SK-N-SH (cell line): ENCODE results near the gene ARL6IP4. TPM values are rescaled to one million over a fixed set of nuclear protein-coding genes. Genes with fewer than 3 reads are reported as not detected.

ENCODE experiments used
- CTCF ChIA-PET: fragments of 300-600, 350-600 bp; formaldehyde crosslinking; extraction: SDS; loops from one replicate; lab custom pipeline; 2021; lab: Yijun Ruan, JAX
- POLR2A ChIA-PET: fragments of 350-600 bp; sonication (Branson Sonifier 250); formaldehyde crosslinking; extraction: SDS; loops from one replicate; lab custom pipeline; 2020; ENCODE audit warnings: antibody characterized with exemption, inconsistent platforms; lab: Yijun Ruan, JAX
- DNase-seq: peaks from one replicate; pipeline ENCODE4 v3.0.0; 2012
- H2AFZ ChIP-seq: fragments of 200-600 bp; sonication (generic); 2 replicates; pipeline ENCODE4 v1.8.1; 2016; ENCODE audit warnings: antibody characterized with exemption, mild to moderate bottlenecking, low read depth
- H3F3A ChIP-seq: fragments of 200-600 bp; sonication (generic); replicated peaks from 2 replicates; pipeline ENCODE3; 2016; ENCODE audit warnings: antibody characterized with exemption, mild to moderate bottlenecking; ENCODE audit not compliant: insufficient read depth
- H3K27ac ChIP-seq, 2 experiments: fragments of 200-500 bp in 1 of 2; fragments of 200-600 bp in 1 of 2; sonication (Bioruptor generic) in 1 of 2; sonication (generic), shearing (Covaris generic) in 1 of 2; 2 replicates each; pipeline versions ENCODE4 v1.5.1 to v1.6.1; 2014 to 2016; ENCODE audit warnings: low read depth in 2 of 2, inconsistent platforms in 1 of 2, low read length in 1 of 2, mild to moderate bottlenecking in 1 of 2, mixed read lengths in 1 of 2
- H3K27me3 ChIP-seq: fragments of 200-600 bp; sonication (generic), shearing (Covaris generic); 2 replicates; pipeline ENCODE4 v1.6.1; 2016; ENCODE audit warnings: mixed run types; ENCODE audit not compliant: insufficient read depth
- H3K36me3 ChIP-seq, 2 experiments: fragments of 200-500 bp in 1 of 2; fragments of 200-600 bp in 1 of 2; sonication (Bioruptor generic) in 1 of 2; sonication (generic) in 1 of 2; replicated peaks in 1 of 2; 2 replicates each; pipeline versions ENCODE3 to v1.5.1; 2014 to 2016; ENCODE audit warnings: low read length in 1 of 2, mild to moderate bottlenecking in 1 of 2; ENCODE audit not compliant: insufficient read depth in 2 of 2, control insufficient read depth in 1 of 2
- H3K4me1 ChIP-seq, 2 experiments: fragments of 200-500 bp in 1 of 2; fragments of 200-600 bp in 1 of 2; sonication (Bioruptor generic) in 1 of 2; sonication (generic), shearing (Covaris generic) in 1 of 2; 2 replicates each; pipeline versions ENCODE4 v1.5.1 to v1.6.1; 2014 to 2016; ENCODE audit warnings: low read depth in 1 of 2, low read length in 1 of 2, mixed run types in 1 of 2; ENCODE audit not compliant: insufficient read depth in 2 of 2, control insufficient read depth in 1 of 2
- H3K4me2 ChIP-seq: fragments of 200-600 bp; sonication (generic), shearing (Covaris generic); 2 replicates; pipeline ENCODE4 v1.6.1; 2017; ENCODE audit warnings: mixed run types
- H3K4me3 ChIP-seq, 2 experiments: fragments of 200-500 bp in 1 of 2; fragments of 200-600 bp in 1 of 2; sonication (Bioruptor generic) in 1 of 2; sonication (generic), shearing (Covaris generic) in 1 of 2; 2 replicates each; pipeline versions ENCODE4 v1.5.1 to v1.8.1; 2014 to 2016; ENCODE audit warnings: low read depth in 2 of 2, inconsistent platforms in 1 of 2, low read length in 1 of 2, mild to moderate bottlenecking in 1 of 2, mixed read lengths in 1 of 2, moderate library complexity in 1 of 2
- H3K79me2 ChIP-seq: fragments of 200-600 bp; sonication (generic); 2 replicates; pipeline ENCODE4 v1.8.1; 2017; ENCODE audit warnings: mild to moderate bottlenecking; ENCODE audit not compliant: insufficient read depth
- H3K9ac ChIP-seq: fragments of 200-600 bp; sonication (generic); 2 replicates; pipeline ENCODE4 v1.6.1; 2017; ENCODE audit warnings: mixed run types
- H3K9me2 ChIP-seq: fragments of 200-600 bp; sonication (generic); 2 replicates; pipeline ENCODE4 v1.6.1; 2017; ENCODE audit warnings: mixed run types
- H3K9me3 ChIP-seq: fragments of 200-600 bp; sonication (generic); 2 replicates; pipeline ENCODE4 v1.6.1; 2017; ENCODE audit warnings: mixed run types, mild to moderate bottlenecking, moderate library complexity
- H4K20me1 ChIP-seq: fragments of 200-600 bp; sonication (generic); 2 replicates; pipeline ENCODE4 v1.6.1; 2017; ENCODE audit warnings: mild to moderate bottlenecking, mixed run types; ENCODE audit not compliant: insufficient read depth
- FOXM1 ChIP-seq: IDR thresholded peaks from 2 replicates; pipeline ENCODE4 v1.4.0; 2012; ENCODE audit warnings: low read depth, mild to moderate bottlenecking
- GABPA ChIP-seq: IDR thresholded peaks from 2 replicates; pipeline ENCODE4 v1.4.0; 2012; ENCODE audit warnings: low read depth, mild to moderate bottlenecking
- GATA2 ChIP-seq: sonication (generic); formaldehyde crosslinking; IDR thresholded peaks from 2 replicates; pipeline ENCODE4 v1.5.0; 2020; ENCODE audit warnings: mild to moderate bottlenecking, missing genetic modification reagents
- NFIC ChIP-seq: IDR thresholded peaks from 2 replicates; pipeline ENCODE4 v1.4.0; 2012; ENCODE audit warnings: borderline replicate concordance
- RAD21 ChIP-seq: IDR thresholded peaks from 2 replicates; pipeline ENCODE4 v1.6.1; 2012; ENCODE audit warnings: mild to moderate bottlenecking, low read length
- RCOR1 ChIP-seq: fragments of 150-350 bp; IDR thresholded peaks from 2 replicates; pipeline ENCODE4 v1.6.1; 2017; ENCODE audit warnings: antibody characterized with exemption, low read length
- TEAD4 ChIP-seq: IDR thresholded peaks from 2 replicates; pipeline ENCODE4 v1.4.0; 2012; ENCODE audit warnings: mild to moderate bottlenecking, borderline replicate concordance; ENCODE audit not compliant: insufficient read depth
- WGBS: methylation state at CpG from one replicate; pipeline ENCODE4 v1.1.6; 2017; ENCODE audit warnings: low lambda C conversion rate; 5-methylcytosine and 5-hydroxymethylcytosine counted together
- polyA plus RNA-seq, 3 experiments: library from polyadenylated mRNA; depleted of rRNA; stranded (reverse); fragments of >200 nt; gene quantifications; 2 replicates each; pipeline ENCODE4 v1.2.3, GENCODE V29; 2012
- TF ChIP-seq, protein P1 (sequence below): fragments of 200-600 bp; sonication (generic); IDR thresholded peaks from 2 replicates; pipeline ENCODE4 v1.6.1; 2017; ENCODE audit warnings: antibody characterized with exemption, mild to moderate bottlenecking, moderate library complexity
- TF ChIP-seq, protein P2 (sequence below): IDR thresholded peaks from 2 replicates; pipeline ENCODE4 v1.6.1; 2012; ENCODE audit warnings: mild to moderate bottlenecking, low read depth, low read length, moderate library complexity

The ARL6IP4 gene
- polyA plus RNA-seq, 1 of the 3 experiments (the other 2 are of a cell fraction): 370 TPM

DNA sequence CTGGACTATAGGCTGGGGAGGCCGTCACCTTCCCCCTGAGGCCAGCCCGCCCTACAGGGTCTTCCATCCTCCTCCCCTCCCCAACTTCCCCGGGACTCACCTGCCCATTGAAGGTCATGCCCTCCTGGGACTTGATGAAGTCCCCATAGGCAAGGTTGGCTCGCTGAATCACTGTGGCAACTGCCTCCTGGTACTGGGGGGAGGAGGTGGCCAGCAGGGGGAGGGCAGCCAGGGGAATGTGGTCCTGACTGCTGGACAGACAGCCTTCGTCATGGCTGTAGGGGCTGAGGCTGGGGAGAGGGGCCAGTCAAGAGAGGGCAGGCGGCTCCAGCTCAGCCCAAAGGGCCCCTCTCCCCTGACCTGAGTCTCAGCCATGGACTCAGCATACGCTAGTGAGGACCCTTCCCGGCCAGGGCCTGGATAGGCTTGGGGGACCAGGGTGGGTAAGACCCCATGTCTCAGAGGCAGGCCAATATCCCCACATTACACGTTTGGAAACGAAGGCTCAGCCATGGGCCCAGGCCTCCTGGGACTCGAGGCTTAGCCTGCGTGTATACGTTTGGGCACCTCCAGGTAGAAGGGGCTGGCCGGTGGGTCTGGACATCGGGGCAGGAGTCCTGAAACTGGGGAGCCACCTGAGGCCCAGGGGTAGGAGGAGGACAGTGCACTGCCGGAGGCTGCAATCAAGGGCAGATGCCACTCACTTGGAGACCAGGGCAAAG lies 16.3 kb downstream of the ARL6IP4 start:
- POLR2A ChIA-PET: no interaction called here
- no peaks in the 10 kb centered on the region for H3K36me3 ChIP-seq

DNA sequence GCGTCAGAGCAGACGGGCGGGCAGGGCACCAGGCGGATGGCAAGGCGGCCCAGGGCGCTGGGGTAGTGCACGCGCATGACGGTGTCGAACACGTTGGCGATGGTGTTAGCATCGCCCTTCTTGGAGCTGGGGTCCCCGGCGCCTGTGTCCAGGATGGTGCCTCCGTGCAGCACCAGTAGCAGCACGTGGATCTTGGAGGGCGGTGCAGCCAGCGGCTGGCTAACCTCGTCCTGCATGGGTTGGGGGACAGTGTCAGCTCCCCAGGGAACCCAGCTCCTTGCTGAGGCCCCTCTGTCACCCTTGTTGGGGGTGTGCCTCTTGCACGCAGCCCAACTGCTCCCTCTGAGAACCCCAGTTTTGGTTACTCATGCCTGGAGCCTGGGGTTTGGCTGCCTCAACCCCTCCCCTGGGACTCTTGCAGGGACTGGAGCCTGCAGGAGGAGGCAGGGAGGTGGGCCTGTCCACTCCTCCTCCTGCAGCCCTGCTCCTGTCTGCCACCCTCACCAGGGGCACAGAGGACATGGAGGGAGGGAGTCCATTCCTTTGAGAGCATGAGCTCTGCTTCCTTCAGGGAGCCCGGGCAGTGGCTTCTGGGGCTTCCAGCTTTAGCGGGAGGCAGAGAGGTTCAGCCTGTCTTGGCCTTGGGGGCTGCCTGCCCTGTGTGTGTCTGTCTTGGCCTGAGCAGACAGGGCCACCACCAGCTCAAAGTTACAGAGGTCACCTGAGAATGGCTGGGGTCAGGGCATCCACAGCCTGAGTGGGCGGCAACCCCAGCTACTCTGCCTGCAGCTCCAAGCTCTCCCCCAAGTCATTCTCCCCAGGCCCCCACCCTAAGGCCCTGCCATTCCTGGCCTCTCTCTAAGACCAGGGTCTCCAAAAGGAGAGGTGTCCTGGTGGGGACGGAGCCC lies 17.1 kb downstream of the ARL6IP4 start:
- 95% methylated on average over 18 of the region's 25 CpGs for WGBS
- H3K9me3 ChIP-seq: no peaks in the 10 kb centered on the region
- TF ChIP-seq NFIC (no peak), RCOR1 (no peak), TEAD4 (no peak), FOXM1 (no peak), GATA2 (no peak)
- TF ChIP-seq, protein P1, sequence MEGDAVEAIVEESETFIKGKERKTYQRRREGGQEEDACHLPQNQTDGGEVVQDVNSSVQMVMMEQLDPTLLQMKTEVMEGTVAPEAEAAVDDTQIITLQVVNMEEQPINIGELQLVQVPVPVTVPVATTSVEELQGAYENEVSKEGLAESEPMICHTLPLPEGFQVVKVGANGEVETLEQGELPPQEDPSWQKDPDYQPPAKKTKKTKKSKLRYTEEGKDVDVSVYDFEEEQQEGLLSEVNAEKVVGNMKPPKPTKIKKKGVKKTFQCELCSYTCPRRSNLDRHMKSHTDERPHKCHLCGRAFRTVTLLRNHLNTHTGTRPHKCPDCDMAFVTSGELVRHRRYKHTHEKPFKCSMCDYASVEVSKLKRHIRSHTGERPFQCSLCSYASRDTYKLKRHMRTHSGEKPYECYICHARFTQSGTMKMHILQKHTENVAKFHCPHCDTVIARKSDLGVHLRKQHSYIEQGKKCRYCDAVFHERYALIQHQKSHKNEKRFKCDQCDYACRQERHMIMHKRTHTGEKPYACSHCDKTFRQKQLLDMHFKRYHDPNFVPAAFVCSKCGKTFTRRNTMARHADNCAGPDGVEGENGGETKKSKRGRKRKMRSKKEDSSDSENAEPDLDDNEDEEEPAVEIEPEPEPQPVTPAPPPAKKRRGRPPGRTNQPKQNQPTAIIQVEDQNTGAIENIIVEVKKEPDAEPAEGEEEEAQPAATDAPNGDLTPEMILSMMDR: no peak
- TF ChIP-seq, all 33 proteins: peak for 0
- POLR2A ChIA-PET: no interaction called here
- no peak overlapping the region for H3K27ac ChIP-seq
- H3K4me1 ChIP-seq: peaks cover 0 to 4% of the 10 kb centered on the region in 2 experiments; a peak in 1 of 4 replicates
- no peaks in the 10 kb centered on the region for H3K79me2 ChIP-seq
- no peak overlapping the region for H2AFZ ChIP-seq
- H4K20me1 ChIP-seq: no peaks in the 10 kb centered on the region
- no peak overlapping the region for H3K4me2 ChIP-seq
- no peaks in the 10 kb centered on the region for H3K36me3 ChIP-seq
- CTCF ChIA-PET: interaction anchor here (1.2 kb wide), 1 partner anchor 25 kb away, joined by 3 read pairs; no protein-coding TSS in a partner anchor
- H3K9me2 ChIP-seq: no peaks in the 10 kb centered on the region
- no peaks in the 10 kb centered on the region for H3F3A ChIP-seq
- H3K4me3 ChIP-seq: no peak overlapping the region
- no peak overlapping the region for H3K9ac ChIP-seq
- DNase-seq: no peak
- no peaks in the 10 kb centered on the region for H3K27me3 ChIP-seq

More for the DNA sequence above, 16.3 kb downstream of the ARL6IP4 start:
- H3K4me2 ChIP-seq: no peak overlapping the region
- H3K4me3 ChIP-seq: no peak overlapping the region
- H3K9me2 ChIP-seq: no peaks in the 10 kb centered on the region
- H3F3A ChIP-seq: no peaks in the 10 kb centered on the region
- H3K9ac ChIP-seq: no peak overlapping the region
- WGBS: 95% methylated on average over 12 of the region's 16 CpGs
- DNase-seq: no peak
- H3K27ac ChIP-seq: no peak overlapping the region
- CTCF ChIA-PET: interaction anchor here (1.2 kb wide), 1 partner anchor 26 kb away, joined by 3 read pairs; no protein-coding TSS in a partner anchor
- no peak overlapping the region for H2AFZ ChIP-seq
- TF ChIP-seq, protein P2, sequence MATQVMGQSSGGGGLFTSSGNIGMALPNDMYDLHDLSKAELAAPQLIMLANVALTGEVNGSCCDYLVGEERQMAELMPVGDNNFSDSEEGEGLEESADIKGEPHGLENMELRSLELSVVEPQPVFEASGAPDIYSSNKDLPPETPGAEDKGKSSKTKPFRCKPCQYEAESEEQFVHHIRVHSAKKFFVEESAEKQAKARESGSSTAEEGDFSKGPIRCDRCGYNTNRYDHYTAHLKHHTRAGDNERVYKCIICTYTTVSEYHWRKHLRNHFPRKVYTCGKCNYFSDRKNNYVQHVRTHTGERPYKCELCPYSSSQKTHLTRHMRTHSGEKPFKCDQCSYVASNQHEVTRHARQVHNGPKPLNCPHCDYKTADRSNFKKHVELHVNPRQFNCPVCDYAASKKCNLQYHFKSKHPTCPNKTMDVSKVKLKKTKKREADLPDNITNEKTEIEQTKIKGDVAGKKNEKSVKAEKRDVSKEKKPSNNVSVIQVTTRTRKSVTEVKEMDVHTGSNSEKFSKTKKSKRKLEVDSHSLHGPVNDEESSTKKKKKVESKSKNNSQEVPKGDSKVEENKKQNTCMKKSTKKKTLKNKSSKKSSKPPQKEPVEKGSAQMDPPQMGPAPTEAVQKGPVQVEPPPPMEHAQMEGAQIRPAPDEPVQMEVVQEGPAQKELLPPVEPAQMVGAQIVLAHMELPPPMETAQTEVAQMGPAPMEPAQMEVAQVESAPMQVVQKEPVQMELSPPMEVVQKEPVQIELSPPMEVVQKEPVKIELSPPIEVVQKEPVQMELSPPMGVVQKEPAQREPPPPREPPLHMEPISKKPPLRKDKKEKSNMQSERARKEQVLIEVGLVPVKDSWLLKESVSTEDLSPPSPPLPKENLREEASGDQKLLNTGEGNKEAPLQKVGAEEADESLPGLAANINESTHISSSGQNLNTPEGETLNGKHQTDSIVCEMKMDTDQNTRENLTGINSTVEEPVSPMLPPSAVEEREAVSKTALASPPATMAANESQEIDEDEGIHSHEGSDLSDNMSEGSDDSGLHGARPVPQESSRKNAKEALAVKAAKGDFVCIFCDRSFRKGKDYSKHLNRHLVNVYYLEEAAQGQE: no peak
- no peak for TF ChIP-seq GABPA
- TF ChIP-seq RAD21: no peak
- TF ChIP-seq, all 33 proteins: peak for 0
- Histone ChIP-seq H3K4me1 (peaks cover 0 to 4% of the 10 kb centered on the region in 2 experiments; a peak in 1 of 4 replicates), H3K27me3 (no peaks in the 10 kb centered on the region), H4K20me1 (no peaks in the 10 kb centered on the region), H3K79me2 (no peaks in the 10 kb centered on the region), H3K9me3 (no peaks in the 10 kb centered on the region)
